ENCODE measurements around the gene OS9.
"Not testable (repeated sequence)": the region's sequence is repeated elsewhere in the genome, so short reads cannot be mapped to it uniquely, and the experiment has no call there.

Gene OS9

GRCh38 chr12:57693317-57693658 is 644 bp upstream of the OS9 start:
- in situ Hi-C loops (cut with MboI; ENCODE audit: low sequenced_read_pairs): no loop called here

GRCh38 chr12:57694459-57695019 is 607 bp downstream of the OS9 start:
- in situ Hi-C loops (cut with MboI; ENCODE audit: low sequenced_read_pairs): no loop called here

- in situ Hi-C loops (cut with MboI; ENCODE audit: low sequenced_read_pairs): no loop called here
Observed at GRCh38 chr12:57695770-57696432, 2.0 kb downstream of the OS9 start.

DNA sequence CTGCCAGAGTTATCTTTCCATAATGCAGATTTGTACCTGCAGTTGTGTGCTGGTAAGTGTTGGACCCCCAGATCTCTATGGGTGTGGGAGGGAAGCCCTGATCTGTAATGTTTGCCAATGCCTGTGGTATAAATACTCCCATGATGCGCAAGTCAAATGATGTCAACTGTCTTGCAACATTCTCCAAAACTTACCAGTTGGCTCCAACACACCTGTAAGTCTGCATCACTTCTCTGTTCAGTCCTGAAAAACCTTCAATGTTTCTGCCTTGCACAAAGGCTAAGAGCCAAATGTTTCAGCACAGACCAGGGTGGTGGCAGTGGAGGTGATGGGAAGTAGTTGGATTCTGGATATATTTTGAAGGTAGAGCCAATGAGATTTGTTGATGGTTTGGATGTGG is 3.1 kb downstream of the OS9 start:
- in situ Hi-C loops (cut with MboI; ENCODE audit: low sequenced_read_pairs): no loop called here

GRCh38 chr12:57698414-57698813 is 4.5 kb downstream of the OS9 start:
- in situ Hi-C loops (cut with MboI; ENCODE audit: low sequenced_read_pairs): no loop called here

GRCh38 chr12:57700317-57700716 is 6.4 kb downstream of the OS9 start:
- in situ Hi-C loops (cut with MboI; ENCODE audit: low sequenced_read_pairs): no loop called here

GRCh38 chr12:57707250-57707649 is 13.3 kb downstream of the OS9 start:
- in situ Hi-C loops (cut with MboI; ENCODE audit: low sequenced_read_pairs): no loop called here

GRCh38 chr12:57708296-57708695 is 14.4 kb downstream of the OS9 start:
- in situ Hi-C loops (cut with MboI; ENCODE audit: low sequenced_read_pairs): no loop called here

DNA sequence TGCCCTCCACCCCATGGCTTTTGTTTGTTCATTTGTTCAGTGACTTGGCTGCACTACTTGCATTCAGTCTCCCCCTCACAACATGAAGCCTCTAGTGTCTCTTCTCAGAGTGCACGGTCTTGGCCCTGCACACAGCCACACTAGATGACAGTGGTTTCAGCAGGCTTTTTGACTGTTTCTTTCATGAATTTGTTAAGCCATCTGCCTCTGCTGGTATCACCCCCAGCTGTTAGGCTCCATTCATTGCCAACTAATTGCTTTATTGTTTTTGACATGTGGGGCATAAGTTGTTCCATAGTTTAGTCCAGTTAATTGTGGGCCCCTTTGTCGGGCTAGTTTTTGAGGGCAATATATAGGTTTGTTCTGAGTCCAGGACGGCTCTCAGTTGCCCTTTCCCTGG is 18.8 kb downstream of the OS9 start:
- in situ Hi-C loops (cut with MboI; ENCODE audit: low sequenced_read_pairs): no loop called here

DNA sequence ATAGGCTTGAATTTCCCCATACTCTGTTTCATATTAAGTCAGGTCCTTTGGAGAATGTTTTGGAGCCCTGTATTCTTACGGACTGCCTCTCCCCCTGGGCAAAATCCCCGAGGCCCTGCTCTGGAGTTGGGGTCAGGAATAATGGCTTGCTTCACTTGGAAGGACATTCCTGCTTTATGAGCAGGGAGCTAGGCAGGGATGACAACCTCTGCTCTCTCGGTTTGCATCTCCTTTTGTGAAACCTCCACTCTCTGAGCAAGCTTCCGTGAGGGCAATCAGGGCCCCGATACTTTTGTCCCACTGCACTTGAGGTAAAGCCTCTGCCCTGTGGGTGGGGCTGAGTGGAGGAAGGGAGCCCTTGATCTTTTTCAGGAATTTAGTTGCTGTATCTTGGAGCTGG is 19.3 kb downstream of the OS9 start:
- in situ Hi-C loops (cut with MboI; ENCODE audit: low sequenced_read_pairs): no loop called here

- in situ Hi-C loops (cut with MboI; ENCODE audit: low sequenced_read_pairs): not testable (repeated sequence)
Observed at GRCh38 chr12:57715036-57715748, 21.3 kb downstream of the OS9 start.

- in situ Hi-C loops (cut with MboI; ENCODE audit: low sequenced_read_pairs): no loop called here
Observed at GRCh38 chr12:57715786-57716185, 21.9 kb downstream of the OS9 start.

- in situ Hi-C loops (cut with MboI; ENCODE audit: low sequenced_read_pairs): no loop called here
Observed at GRCh38 chr12:57716305-57716704, 22.4 kb downstream of the OS9 start.

DNA sequence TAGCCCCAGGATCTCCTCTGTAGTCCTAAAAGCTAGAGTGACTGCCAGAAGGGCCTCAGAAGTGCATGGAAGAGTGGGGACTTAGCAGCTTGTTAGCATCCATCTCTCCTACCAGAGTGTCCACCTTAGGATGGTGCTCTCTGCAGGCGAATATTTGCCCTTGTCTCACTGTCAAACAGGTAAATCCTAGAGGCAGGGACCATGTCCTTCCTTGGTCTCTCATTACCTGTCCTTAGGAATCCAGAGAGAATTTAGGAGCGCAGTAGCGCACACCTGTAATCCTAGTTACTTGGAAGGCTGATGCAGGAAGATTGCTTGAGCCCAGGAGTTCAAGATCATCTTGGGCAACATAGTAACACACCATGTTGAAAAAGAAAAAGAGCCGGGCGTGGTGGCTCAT is 23.2 kb downstream of the OS9 start:
- in situ Hi-C loops (cut with MboI; ENCODE audit: low sequenced_read_pairs): no loop called here

- in situ Hi-C loops (cut with MboI; ENCODE audit: low sequenced_read_pairs): no loop called here
Observed at GRCh38 chr12:57717846-57718640, 24.1 kb downstream of the OS9 start.

DNA sequence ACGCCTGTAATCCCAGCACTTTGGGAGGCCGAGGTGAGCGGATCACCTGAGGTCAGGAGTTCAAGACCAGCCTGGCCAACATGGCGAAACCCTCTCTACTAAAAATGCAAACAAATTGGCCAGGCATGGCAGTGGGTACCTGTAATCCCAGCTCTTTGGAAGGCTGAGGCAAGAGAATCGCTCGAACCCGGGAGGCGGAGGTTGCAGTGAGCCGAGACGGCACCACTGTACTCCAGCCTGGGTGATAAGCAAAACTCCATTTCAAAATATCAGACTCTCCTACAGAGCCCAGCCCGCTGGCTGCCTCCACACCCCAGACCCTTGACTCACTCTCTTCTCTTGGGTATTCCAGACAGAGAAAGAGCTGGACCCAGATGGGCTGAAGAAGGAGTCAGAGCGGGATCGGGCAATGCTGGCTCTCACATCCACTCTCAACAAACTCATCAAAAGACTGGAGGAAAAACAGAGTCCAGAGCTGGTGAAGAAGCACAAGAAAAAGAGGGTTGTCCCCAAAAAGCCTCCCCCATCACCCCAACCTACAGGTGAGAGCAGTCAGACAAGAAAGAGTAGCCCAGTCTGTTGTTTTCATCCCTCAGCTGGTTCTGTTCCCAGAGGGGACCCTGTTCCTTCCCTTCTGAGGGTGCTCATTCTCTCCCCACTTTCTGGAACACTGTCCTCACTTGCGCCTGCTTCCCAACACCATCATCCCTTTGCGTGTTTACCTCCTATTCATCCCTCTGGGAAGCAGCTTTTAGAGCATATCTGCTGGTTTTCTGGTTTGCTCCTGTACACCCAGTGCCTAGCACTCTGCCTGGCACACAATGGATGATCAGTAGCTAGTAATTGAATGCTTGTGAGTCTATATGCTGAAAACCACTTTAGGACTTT is 25.0 kb downstream of the OS9 start:
- in situ Hi-C loops (cut with MboI; ENCODE audit: low sequenced_read_pairs): no loop called here

DNA sequence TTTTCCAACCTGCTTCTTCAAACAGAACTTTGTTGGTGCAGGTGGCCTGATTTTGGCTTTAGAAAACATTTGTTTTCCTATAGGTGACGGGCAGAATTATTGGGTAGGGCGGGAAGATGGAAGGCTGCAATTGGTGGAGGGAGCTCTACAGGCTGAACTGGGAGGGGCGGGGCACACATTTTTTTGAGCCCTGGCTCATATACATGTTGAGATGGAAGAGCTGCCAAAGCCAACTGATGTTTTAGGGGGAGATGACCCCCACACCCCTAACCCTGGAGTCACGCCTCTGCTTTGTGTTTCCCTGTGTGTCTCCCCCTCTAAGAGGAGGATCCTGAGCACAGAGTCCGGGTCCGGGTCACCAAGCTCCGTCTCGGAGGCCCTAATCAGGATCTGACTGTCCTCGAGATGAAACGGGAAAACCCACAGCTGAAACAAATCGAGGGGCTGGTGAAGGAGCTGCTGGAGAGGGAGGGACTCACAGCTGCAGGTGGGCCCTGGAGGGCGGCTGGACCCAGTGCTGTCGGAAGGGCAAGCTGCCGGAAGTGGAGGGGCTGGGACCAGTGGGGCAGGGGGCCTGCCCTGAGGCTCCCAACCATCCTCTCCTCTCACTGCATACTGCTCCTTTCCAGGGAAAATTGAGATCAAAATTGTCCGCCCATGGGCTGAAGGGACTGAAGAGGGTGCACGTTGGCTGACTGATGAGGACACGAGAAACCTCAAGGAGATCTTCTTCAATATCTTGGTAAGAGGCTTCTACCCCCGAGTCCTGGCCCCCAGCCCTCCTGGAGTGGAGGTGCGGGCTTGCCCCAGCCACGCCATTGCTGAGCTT is 26.1 kb downstream of the OS9 start:
- in situ Hi-C loops (cut with MboI; ENCODE audit: low sequenced_read_pairs): no loop called here

GRCh38 chr12:57720606-57721595 is 27.0 kb downstream of the OS9 start:
- in situ Hi-C loops (cut with MboI; ENCODE audit: low sequenced_read_pairs): no loop called here

Measured in HL-60/S4 (cell line).